Heart right ventricle (tissue), 16 donors: ENCODE results near the gene CACNA2D2. TPM values are rescaled to one million over a fixed set of nuclear protein-coding genes. Genes with fewer than 3 reads are reported as not detected.

Source experiments
- ATAC-seq, 8 donors: fragments of 200-7000 bp; cut with Tn5 transposase; one replicate each; pipeline ENCODE4 v1.9.1; 2020; ENCODE audit warnings: mild to moderate bottlenecking in 8 of 8, moderate library complexity in 8 of 8, moderate number of reproducible peaks in 1 of 8
- DNase-seq, 2 donors: peaks; one replicate each; pipeline ENCODE4 v3.0.0-alpha.2; 2020
- H3K27ac ChIP-seq, 10 donors: fragments of 200-600 bp; sonication (generic) in 2 of 10; one replicate each; pipeline versions ENCODE4 v1.5.0 to v1.8.0; 2020 to 2022; ENCODE audit warnings: mild to moderate bottlenecking in 3 of 10
- H3K27me3 ChIP-seq, 7 donors: fragments of 200-600 bp; one replicate each; pipeline ENCODE4 v1.8.0; 2021 to 2022; ENCODE audit warnings: mild to moderate bottlenecking in 2 of 7
- H3K36me3 ChIP-seq, 9 donors: fragments of 200-600 bp; sonication (generic) in 1 of 9; one replicate each; pipeline versions ENCODE4 v1.5.0 to v1.8.0; 2020 to 2022; ENCODE audit warnings: mild to moderate bottlenecking in 2 of 9
- H3K4me1 ChIP-seq, 9 donors: fragments of 200-600 bp; sonication (generic) in 1 of 9; one replicate each; pipeline versions ENCODE4 v1.5.0 to v1.8.0; 2020 to 2022; ENCODE audit warnings: mild to moderate bottlenecking in 4 of 9
- H3K4me3 ChIP-seq, 10 donors: fragments of 200-600 bp; sonication (generic) in 2 of 10; one replicate each; pipeline versions ENCODE4 v1.5.0 to v1.8.0; 2020 to 2022; ENCODE audit warnings: mild to moderate bottlenecking in 7 of 10, moderate library complexity in 2 of 10
- H3K9me3 ChIP-seq, 11 donors: fragments of 200-600 bp in 10 of 11; sonication (generic) in 2 of 11; one replicate each; pipeline versions ENCODE4 v1.5.0 to v1.8.0; 2013 to 2022; ENCODE audit warnings: mild to moderate bottlenecking in 2 of 11, control low read depth in 1 of 11, moderate library complexity in 1 of 11
- CTCF ChIP-seq, 9 donors: fragments of 200-600 bp; sonication (generic) in 2 of 9; IDR thresholded peaks; one replicate each; pipeline versions ENCODE4 v1.5.0 to v1.8.0; 2021 to 2022; ENCODE audit warnings: antibody characterized with exemption in 9 of 9, mild to moderate bottlenecking in 5 of 9, moderate library complexity in 1 of 9
- WGBS, 2 donors: extraction: QIAGEN DNeasy Blood & Tissue Kit; methylation state at CpG; one replicate each; pipeline ENCODE4 v1.1.7; 2013; ENCODE audit warnings: inconsistent platforms in 1 of 2; 5-methylcytosine and 5-hydroxymethylcytosine counted together
- intact Hi-C, 10 donors: fragments of 100-400 bp; cut with DNase I; formaldehyde crosslinking; loops; one replicate each; pipeline versions ENCODE4 v1.11.1 to v1.14.2; 2022
- polyA plus RNA-seq, 2 donors: library from polyadenylated mRNA; stranded (reverse); fragments of 200-250 nt; gene quantifications; one replicate each; pipeline ENCODE4 v1.2.3, GENCODE V29; 2013
- total RNA-seq, 10 donors: library from RNA; stranded (reverse); fragmentation: NEBNext Ultra II Directional in 3 of 10; extraction: Animal tissue kit (Norgen Biotek cat#: 25700) in 3 of 10; gene quantifications; one replicate each; pipeline versions ENCODE4 v1.2.1 to v1.2.4, GENCODE V29; 2021 to 2023
- donor health status: Arrhythmogenic right ventricular cardiomyopathy.
- donor health status: ischemic (EF 13 %, LVEDD 7.1; RV severe dilation, severe dysfunction).
- donor health status: healthy with polysubstance abuse.
- donor health status: DM: no; HTN: yes; CAD: no.
- donor health status: DM: no; HTN: no; CAD: no.
- donor health status: ischemic (EF 25% LVEDD 6.9; RV normal size, moderate dysfunction).
- donor health status: ischemic (EF 25% LVEDD 5.7; RV mildly dilated, moderate dysfunction).
- donor health status: healthy.
- donor health status: DM: yes; HTN: yes; CAD: no.
- donor health status: Ischemic cardiomyopathy.
- donor health status: ischemic (EF 35%, LVEDD 5.7; RV mildly dilated, moderate dysfunction).
- donor health status: nonischemic (EF 11% LVEDD 7.7; RV severe dilation, severe dysfunction).
- donor health status: DM: yes; HTN: yes; CAD: no.
- donor health status: PGD.
- donor health status: ischemic (EF 29% LVEDD 5.4; RV normal size, mild dysfunction).
- donor health status: nonischemic (EF 23%, LVEDD 6.1; RV moderate dilation, normal function).

The CACNA2D2 gene
- total and polyA plus RNA-seq, 12 donors, result 0.42 to 3.9 (median 2.4) TPM

GRCh38 chr3:50536471-50537180 lies 33.2 kb upstream of the CACNA2D2 start:
- Histone ChIP-seq H3K27ac (no peak overlapping the region), H3K4me3 (no peak overlapping the region), H3K9me3 (no peaks in the 10 kb centered on the region), H3K4me1 (no peaks in the 10 kb centered on the region), H3K36me3 (no peaks in the 10 kb centered on the region), H3K27me3 (peaks cover 0 to 7% (median 0%) of the 10 kb centered on the region in 7 donors)
- ATAC-seq, result peak in 1 of 8 donors; percentile 12
- DNase-seq, result no peak
- no peak for TF ChIP-seq CTCF (IDR thresholded peaks at IDR 0.05)
- intact Hi-C loops, result loop anchor here in 2 of 10 donors (5.0 to 10.0 kb wide), 2 partner anchors 99 to 162 kb away; no protein-coding TSS in a partner anchor
- WGBS, 2 donors, result 79 to 84% methylated on average over 5 of the region's 5 CpGs

- WGBS, 2 donors, result 67 to 70% methylated on average over 9 of the region's 9 CpGs
- no peak for TF ChIP-seq CTCF (IDR thresholded peaks at IDR 0.05)
- no peak overlapping the region for H3K27ac ChIP-seq
- peaks cover 0 to 18% (median 12%) of the 10 kb centered on the region in 7 donors for H3K27me3 ChIP-seq
- no peaks in the 10 kb centered on the region for H3K9me3 ChIP-seq
- H3K4me1 ChIP-seq, result no peaks in the 10 kb centered on the region
- H3K4me3 ChIP-seq, result no peak overlapping the region
- no peak for DNase-seq
- no peak for ATAC-seq
- intact Hi-C loops, result loop anchor here in 2 of 10 donors (5.0 to 10.0 kb wide), 2 partner anchors 98 to 160 kb away; no protein-coding TSS in a partner anchor
- H3K36me3 ChIP-seq, result no peaks in the 10 kb centered on the region
These were observed 31.4 kb upstream of the CACNA2D2 start for GRCh38 chr3:50534681-50535330.

GRCh38 chr3:50533807-50534461 lies 30.5 kb upstream of the CACNA2D2 start:
- H3K4me1 ChIP-seq, result no peaks in the 10 kb centered on the region
- peaks cover 0 to 25% (median 16%) of the 10 kb centered on the region in 7 donors for H3K27me3 ChIP-seq
- 50 to 56% methylated on average over 9 of the region's 9 CpGs for WGBS, 2 donors
- TF ChIP-seq CTCF (IDR thresholded peaks at IDR 0.05), result no peak
- H3K9me3 ChIP-seq, result no peaks in the 10 kb centered on the region
- H3K27ac ChIP-seq, result no peak overlapping the region
- intact Hi-C loops, result loop anchor here in 1 of 10 donors (10.0 kb wide), 1 partner anchor 159 kb away; no protein-coding TSS in a partner anchor
- H3K4me3 ChIP-seq, result no peak overlapping the region
- no peak for DNase-seq
- no peaks in the 10 kb centered on the region for H3K36me3 ChIP-seq
- no peak for ATAC-seq

GRCh38 chr3:50533316-50533715 lies 29.9 kb upstream of the CACNA2D2 start:
- no peak overlapping the region for H3K4me3 ChIP-seq
- ATAC-seq, result no peak
- no peak for DNase-seq
- no peak overlapping the region for H3K27ac ChIP-seq
- WGBS, 2 donors, result 76 to 82% methylated on average over 13 of the region's 13 CpGs
- no peaks in the 10 kb centered on the region for H3K36me3 ChIP-seq
- intact Hi-C loops, result loop anchor here in 1 of 10 donors (10.0 kb wide), 1 partner anchor 159 kb away; no protein-coding TSS in a partner anchor
- H3K4me1 ChIP-seq, result no peaks in the 10 kb centered on the region
- no peak for TF ChIP-seq CTCF (IDR thresholded peaks at IDR 0.05)
- H3K9me3 ChIP-seq, result no peaks in the 10 kb centered on the region
- H3K27me3 ChIP-seq, result peaks cover 0 to 31% (median 16%) of the 10 kb centered on the region in 7 donors
